ENCODE results near the gene CYB5R3.
"Not testable (repeated sequence)": the region's sequence is repeated elsewhere in the genome, so short reads cannot be mapped to it uniquely, and the experiment has no call there.

DNA sequence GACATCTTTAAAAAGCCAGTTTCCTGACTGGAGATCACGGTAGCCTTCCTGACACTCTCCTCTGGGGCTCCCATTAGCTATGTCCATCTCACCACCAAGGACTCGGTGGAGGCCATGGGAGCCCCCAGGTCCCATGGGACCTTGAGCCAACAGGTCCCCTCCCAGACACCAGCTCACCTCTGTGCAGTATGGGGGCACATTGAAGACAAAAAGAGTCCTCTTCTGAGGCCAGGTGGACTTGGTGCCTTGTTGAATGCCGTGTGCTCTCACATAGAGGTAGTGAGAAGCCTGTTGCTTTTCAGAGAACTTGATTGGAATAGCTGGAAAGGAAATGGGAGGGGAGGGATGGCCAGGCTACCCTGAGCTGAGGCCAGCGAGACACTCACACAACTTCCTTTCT lies 69.2 kb downstream of the CYB5R3 start:
- TF ChIP-seq, protein P1, sequence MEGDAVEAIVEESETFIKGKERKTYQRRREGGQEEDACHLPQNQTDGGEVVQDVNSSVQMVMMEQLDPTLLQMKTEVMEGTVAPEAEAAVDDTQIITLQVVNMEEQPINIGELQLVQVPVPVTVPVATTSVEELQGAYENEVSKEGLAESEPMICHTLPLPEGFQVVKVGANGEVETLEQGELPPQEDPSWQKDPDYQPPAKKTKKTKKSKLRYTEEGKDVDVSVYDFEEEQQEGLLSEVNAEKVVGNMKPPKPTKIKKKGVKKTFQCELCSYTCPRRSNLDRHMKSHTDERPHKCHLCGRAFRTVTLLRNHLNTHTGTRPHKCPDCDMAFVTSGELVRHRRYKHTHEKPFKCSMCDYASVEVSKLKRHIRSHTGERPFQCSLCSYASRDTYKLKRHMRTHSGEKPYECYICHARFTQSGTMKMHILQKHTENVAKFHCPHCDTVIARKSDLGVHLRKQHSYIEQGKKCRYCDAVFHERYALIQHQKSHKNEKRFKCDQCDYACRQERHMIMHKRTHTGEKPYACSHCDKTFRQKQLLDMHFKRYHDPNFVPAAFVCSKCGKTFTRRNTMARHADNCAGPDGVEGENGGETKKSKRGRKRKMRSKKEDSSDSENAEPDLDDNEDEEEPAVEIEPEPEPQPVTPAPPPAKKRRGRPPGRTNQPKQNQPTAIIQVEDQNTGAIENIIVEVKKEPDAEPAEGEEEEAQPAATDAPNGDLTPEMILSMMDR (IDR thresholded peaks at IDR 0.05), result not testable (repeated sequence)
- TF ChIP-seq POLR2AphosphoS5, EP300, POLR2A (IDR thresholded peaks at IDR 0.05): not testable (repeated sequence)

Measured in gastroesophageal sphincter (tissue), 3 donors.